HAP-1 (cell line): ENCODE data around the gene ITPRIP.

Source experiments
- DNase-seq, 2 experiments: peaks; one replicate each; pipeline ENCODE4 v3.0.0-alpha.2; 2016 to 2020; ENCODE audit warnings: low spot score in 2 of 2
- H3K27me3 ChIP-seq: fragments of 250-450 bp; sonication (Bioruptor Pico); 2 replicates; pipeline ENCODE4 v1.5.1; 2020; ENCODE audit warnings: low read depth, mild to moderate bottlenecking, moderate library complexity
- H3K36me3 ChIP-seq: fragments of 250-450 bp; sonication (Bioruptor Pico); replicated peaks from 2 replicates; pipeline ENCODE4 v1.5.1; 2020; ENCODE audit warnings: mild to moderate bottlenecking
- H3K4me1 ChIP-seq: fragments of 250-450 bp; sonication (Bioruptor Pico); 2 replicates; pipeline ENCODE4 v1.5.1; 2020; ENCODE audit warnings: mild to moderate bottlenecking
- H3K4me3 ChIP-seq: fragments of 250-450 bp; sonication (Bioruptor Pico); 2 replicates; pipeline ENCODE4 v1.5.1; 2020; ENCODE audit warnings: mild to moderate bottlenecking, moderate library complexity
- H3K9me3 ChIP-seq: fragments of 250-450 bp; sonication (Bioruptor Pico); 2 replicates; pipeline ENCODE4 v1.5.1; 2020; ENCODE audit warnings: mild to moderate bottlenecking, moderate library complexity
- in situ Hi-C: fragments of 300-500 bp; cut with MboI; formaldehyde crosslinking; loops from 3 replicates; pipeline ENCODE4 v1.14.3; 2020; ENCODE audit warnings: low sequenced_read_pairs, inconsistent platforms, mixed read lengths

The ITPRIP gene

DNA sequence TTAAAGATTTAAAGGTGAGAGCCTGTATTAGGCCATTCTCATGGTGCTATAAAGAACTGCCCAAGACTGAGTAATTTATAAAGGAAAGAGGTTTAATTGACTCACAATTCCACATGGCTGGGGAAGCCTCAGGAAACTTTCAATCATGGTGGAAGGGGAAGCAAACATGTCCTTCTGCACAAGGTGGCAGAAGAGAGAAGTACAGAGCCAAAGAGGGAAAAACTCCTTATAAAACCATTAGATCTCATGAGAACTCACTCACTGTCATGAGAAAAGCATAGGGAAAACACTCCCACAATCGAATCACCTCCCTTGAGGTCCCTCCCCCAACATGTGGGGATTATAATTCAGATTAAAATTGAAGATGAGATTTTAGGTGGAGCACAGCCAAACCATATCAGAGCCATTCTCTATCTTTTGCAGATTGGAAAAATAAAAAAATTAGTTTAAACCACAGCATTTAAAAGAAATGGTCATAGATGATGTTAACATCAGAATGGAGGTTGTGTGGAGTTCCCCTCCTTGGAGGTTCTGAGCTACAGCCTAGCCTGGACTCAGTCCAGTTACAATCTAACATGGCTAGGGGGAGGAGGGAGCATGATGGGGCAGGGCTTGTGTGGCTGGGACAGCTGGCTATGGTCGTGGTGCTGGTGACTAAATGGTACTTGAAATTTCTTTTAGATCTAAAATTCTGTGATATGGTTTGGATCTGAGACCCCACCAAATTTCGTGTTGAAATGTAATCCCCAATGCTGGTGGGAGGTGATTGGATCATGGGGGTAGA, 36.2 kb downstream of the ITPRIP start:
- H3K9me3 ChIP-seq: peaks cover 4% of the 10 kb centered on the region; the same call in 1 of the 2 replicates
- H3K27me3 ChIP-seq: peaks cover 17% of the 10 kb centered on the region
- no peaks in the 10 kb centered on the region for H3K36me3 ChIP-seq
- DNase-seq: no peak
- in situ Hi-C loops: loop anchor here (5.0 kb wide), 1 partner anchor 45 kb away; no protein-coding TSS in a partner anchor
- H3K4me3 ChIP-seq: no peak overlapping the region
- H3K4me1 ChIP-seq: peaks cover 4% of the 10 kb centered on the region; the same call in 1 of the 2 replicates

DNA sequence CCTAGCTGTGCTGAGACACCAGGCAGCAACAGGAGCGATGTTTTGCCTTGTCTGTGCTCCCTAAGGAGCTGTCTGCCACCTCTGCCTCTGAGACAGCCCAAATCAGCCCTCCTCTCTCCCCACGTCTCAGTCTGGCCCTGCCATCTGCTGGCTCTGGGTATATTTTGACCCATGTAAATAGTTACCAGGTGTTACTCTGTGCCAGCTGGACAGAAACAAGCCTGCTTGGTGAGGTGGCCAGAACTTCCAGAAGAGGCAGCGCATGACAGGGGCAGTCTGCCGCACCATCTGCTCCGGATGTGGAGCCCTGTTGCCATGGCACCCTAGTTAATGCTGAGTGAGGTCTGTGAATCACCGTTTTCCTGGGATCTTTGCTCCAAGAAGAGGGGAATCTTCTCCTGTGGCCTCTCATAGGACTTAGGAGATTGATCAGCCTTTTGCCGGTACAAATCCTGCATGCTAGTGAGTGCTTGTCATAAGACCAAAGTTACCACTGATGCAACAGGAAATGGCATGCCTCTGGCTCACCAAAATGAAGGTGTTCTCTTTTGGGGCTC, 37.5 kb downstream of the ITPRIP start:
- Histone ChIP-seq H3K4me1 (0 out of 2 replicates have a peak, but pooled peaks cover under 1% of the 10 kb centered on the region), H3K36me3 (no peaks in the 10 kb centered on the region), H3K4me3 (no peak overlapping the region), H3K9me3 (peaks cover 4% of the 10 kb centered on the region; the same call in 1 of the 2 replicates), H3K27me3 (peaks cover 17% of the 10 kb centered on the region)
- no peak for DNase-seq
- in situ Hi-C loops: loop anchor here (5.0 kb wide), 1 partner anchor 46 kb away; no protein-coding TSS in a partner anchor

DNA sequence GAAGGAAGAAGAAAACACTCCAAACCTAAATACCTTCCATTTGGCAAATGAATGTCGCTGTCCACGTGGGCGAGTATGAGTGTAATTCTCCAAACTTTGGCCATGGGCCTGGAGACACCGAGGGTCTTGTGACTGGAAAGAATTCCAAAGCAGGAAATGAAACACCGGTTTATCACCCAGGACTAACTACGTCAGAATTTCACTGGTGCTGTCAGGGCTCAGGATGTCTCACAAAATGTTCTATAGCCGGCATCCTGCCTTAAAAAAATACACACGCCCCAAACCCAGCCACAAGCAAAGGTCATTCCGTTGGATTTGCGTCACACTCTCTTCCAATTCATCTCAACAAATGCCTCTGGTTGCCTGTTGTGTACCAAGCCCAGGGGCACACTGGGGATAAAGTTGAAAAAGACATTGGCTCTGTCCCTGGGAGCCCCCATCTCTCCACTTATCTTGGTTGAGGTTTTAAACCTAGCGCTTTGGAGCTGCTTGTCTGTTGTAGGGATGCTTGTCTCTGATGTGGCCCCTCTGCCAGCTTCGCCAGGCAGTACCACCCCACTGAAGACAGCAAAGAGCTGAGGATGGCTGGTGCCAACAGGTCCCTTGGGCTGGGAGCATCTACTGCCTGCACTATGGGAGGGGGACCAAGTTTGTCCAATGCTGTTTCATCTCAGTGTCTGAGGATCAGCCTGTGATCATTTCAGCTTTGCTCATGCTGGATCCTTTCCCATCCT, 38.1 kb downstream of the ITPRIP start:
- Histone ChIP-seq H3K36me3 (no peaks in the 10 kb centered on the region), H3K9me3 (peaks cover 4% of the 10 kb centered on the region; the same call in 1 of the 2 replicates), H3K27me3 (peaks cover 19% of the 10 kb centered on the region), H3K4me3 (no peak overlapping the region), H3K4me1 (no peaks in the 10 kb centered on the region)
- in situ Hi-C loops: loop anchor here (5.0 kb wide), 1 partner anchor 47 kb away; no protein-coding TSS in a partner anchor
- DNase-seq: no peak

DNA sequence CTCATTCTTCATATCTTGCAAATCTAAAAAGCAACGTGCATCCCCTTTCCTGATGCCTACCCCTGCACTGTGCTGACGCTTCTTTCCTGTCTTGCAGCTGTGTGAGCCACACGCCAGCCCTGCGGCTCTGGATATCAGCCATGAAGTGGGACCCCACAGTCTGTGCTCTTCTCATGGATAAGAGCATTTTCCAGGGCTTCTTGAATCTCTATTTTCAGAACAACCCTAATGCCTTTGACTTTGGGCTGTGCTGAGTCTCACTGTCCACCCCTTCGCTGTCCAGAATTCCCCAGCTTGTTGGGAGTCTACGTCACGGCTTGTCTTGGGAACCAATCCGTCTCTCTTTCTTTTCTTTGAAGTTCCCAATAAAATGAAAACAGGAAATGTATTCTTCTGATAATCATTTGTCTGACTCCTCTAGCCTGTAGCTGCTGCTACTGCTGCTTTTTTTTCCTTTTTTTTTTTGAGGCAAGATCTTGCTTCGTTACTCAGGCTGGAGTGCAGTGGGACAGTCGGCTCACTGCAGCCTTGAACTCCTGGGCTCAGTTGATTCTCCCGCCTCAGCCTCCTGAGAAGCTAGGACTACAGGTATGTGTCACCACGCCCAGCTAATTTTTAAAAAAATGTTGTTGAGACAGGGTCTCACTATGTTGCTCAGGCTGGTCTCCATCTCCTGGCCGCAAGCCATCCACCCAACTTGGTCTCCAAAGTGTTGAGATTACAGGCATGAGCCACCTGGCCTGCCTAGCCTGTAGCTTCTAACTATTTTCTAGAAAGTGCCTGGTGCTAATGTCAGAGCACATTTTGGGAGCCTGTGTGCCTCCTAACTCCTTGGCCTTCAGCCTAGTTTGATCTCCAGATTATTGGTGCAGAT, 39.0 kb downstream of the ITPRIP start:
- Histone ChIP-seq H3K4me1 (no peaks in the 10 kb centered on the region), H3K27me3 (peaks cover 27% of the 10 kb centered on the region), H3K36me3 (no peaks in the 10 kb centered on the region), H3K9me3 (peaks cover 4% of the 10 kb centered on the region; the same call in 1 of the 2 replicates), H3K4me3 (no peak overlapping the region)
- DNase-seq: no peak
- in situ Hi-C loops: no loop called here

DNA sequence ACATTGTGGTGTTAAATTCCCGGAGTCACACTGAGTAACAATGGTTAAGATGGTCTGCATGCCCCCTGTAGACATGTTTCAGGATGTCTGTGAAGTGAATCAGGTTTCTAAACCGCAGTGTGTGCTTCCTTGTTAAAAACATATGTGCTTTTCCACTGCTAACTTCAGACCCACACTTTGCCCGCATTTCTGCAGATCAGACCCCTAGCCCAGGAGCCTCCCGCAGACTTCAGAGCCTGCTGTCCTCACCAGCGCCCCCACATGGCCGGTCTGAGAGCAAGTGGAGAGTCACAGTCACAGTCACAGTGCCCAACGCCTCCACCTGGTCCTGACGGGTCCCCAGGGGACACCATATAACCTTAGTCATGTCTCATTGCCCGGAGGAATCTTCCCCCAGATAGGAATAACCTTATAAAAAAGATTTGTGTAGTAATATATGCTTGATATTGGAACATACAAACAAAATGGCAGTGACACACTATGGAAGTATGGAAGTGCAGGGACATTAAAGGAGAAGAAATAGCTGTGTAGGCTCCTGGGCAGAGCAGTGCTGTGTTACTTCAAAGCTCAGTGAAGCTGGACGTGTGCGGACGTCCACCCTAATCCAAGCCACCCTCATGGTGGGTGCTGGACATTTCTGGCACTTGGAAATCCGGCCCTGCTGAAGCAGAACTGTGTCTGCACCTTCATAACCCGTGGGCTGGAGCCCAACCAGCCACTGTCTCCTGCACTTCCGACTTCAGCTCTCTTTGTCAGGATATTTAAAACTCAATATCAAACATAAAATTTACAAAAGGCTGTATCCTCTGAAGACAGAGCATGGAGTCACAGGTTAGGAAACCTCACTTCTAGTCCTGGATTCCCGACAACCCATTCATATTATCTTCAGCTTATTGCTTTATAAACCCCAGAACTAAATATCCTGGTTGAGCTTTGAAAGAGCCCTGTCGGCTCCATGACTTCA, 40.3 kb downstream of the ITPRIP start:
- H3K36me3 ChIP-seq: no peaks in the 10 kb centered on the region
- in situ Hi-C loops: no loop called here
- H3K9me3 ChIP-seq: no peaks in the 10 kb centered on the region
- peaks cover 27% of the 10 kb centered on the region for H3K27me3 ChIP-seq
- H3K4me3 ChIP-seq: no peak overlapping the region
- H3K4me1 ChIP-seq: no peaks in the 10 kb centered on the region
- peak; percentile 3 to 71 for DNase-seq

DNA sequence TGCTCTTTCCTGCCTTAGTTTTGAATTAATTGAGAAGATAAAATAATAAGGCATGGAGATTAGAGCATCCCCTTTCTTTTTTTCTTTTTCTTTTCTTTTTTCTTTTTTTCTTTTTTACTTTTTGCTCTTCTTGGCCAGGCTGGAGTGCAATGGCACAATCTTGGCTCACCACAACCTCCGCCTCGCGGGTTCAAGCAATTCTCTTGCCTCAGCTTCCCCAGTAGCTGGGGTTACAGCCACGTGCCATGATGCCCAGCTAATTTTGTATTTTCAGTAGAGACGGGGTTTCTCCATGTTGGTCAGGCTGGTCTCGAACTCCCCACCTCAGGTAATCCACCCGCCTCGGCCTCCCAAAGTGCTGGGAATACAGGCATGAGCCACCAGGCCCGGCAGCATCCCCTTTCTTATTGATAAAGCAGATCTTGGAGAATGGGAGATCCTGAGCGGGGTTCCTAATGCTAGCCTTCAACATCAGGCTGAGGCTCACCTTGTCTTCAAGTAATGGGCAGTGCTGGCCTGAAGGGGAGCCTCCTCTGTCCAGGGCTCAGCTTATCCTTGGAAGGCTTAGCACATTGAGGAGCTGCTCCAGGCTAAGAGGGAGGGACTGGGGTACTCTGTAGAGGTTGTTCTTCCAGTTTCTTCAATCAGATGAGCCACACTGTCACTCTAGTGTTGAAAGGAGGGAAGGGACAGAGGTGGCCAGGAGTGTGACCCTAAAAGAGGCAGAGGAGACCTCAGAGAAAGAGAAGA, 41.4 kb downstream of the ITPRIP start:
- H3K36me3 ChIP-seq: no peaks in the 10 kb centered on the region
- DNase-seq: no peak
- H3K4me3 ChIP-seq: no peak overlapping the region
- no peaks in the 10 kb centered on the region for H3K9me3 ChIP-seq
- in situ Hi-C loops: no loop called here
- peaks cover 1% of the 10 kb centered on the region for H3K4me1 ChIP-seq
- H3K27me3 ChIP-seq: peaks cover 27% of the 10 kb centered on the region

DNA sequence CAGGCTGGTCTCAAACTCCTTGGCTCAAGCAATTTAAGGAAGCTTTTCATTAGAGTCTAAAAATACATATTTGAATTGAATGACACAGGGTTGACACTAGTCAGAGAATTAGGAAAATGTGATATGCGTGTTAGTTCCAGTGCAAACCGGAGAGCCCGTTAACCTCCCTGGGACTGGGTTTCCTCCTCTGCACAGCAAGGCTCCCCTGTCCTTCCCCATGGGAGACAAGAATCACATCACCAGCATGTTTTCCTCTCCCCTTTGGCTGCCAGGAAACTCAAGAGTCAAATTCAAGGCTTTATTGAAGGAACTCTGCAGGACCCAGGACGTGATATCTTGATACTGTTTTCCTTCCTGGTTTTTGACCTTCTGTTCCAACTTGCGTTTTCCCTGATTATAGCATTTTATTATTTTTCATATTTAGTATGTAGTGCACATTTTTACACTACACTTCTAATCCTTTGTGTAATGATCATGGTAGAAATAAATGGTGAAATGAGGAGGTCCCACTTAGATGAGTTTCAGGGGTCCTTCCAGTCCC, 44.4 kb downstream of the ITPRIP start:
- no peaks in the 10 kb centered on the region for H3K9me3 ChIP-seq
- H3K36me3 ChIP-seq: no peaks in the 10 kb centered on the region
- H3K4me1 ChIP-seq: peaks cover 5% of the 10 kb centered on the region
- no peak overlapping the region for H3K4me3 ChIP-seq
- DNase-seq: no peak
- H3K27me3 ChIP-seq: peaks cover 25% of the 10 kb centered on the region
- in situ Hi-C loops: no loop called here

DNA sequence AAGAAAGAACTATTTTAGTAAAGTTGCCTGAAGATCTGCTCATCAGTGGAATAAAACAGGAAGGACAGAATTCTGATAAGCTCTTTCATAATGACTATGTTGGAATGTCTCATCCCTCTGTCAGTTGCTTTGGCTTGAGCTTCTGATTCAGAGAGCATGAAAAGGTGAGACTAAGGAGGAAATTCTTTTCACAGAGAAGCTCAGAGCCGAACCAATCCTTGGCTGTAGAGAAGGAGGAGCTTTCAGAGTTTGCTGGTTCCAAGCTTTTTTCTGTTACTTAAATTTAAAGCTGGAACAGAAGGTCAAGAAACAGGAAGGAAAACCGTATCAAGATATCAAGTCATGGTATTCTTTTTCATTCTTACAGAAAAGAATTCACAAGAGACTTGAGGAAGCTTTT, 45.3 kb downstream of the ITPRIP start:
- peaks cover 21% of the 10 kb centered on the region for H3K27me3 ChIP-seq
- no peak overlapping the region for H3K4me3 ChIP-seq
- no peaks in the 10 kb centered on the region for H3K36me3 ChIP-seq
- DNase-seq: no peak
- H3K4me1 ChIP-seq: peaks cover 5% of the 10 kb centered on the region
- in situ Hi-C loops: no loop called here
- no peaks in the 10 kb centered on the region for H3K9me3 ChIP-seq

DNA sequence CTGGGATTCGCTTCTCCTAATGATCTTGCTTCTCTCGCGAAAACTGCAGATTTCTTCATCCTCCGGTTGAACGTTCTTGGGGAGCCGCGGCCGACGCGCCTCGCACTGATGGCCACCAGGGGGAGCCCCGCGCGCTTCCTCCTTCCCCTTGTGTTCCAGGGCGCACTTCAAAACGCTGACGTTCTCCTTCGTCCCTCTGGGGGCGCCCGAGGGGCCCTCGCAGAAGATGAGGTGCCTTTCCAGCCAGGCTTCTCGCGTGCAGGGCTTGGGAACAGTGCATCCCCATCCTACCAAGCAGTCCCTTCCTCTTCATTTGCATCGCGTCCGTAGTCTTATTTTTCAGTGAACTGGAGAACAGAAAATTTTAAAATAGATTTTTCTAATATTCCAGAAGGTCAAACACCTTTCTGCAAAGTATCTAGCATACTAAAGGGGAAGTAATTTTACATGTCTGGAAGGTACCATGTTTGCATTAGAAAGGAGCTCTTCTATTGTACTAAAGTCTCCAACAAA, 46.8 kb downstream of the ITPRIP start:
- H3K36me3 ChIP-seq: no peaks in the 10 kb centered on the region
- peaks cover 20% of the 10 kb centered on the region for H3K27me3 ChIP-seq
- no peaks in the 10 kb centered on the region for H3K9me3 ChIP-seq
- in situ Hi-C loops: no loop called here
- DNase-seq: peak; percentile 78 to 91
- H3K4me3 ChIP-seq: no peak overlapping the region
- peaks cover 5% of the 10 kb centered on the region for H3K4me1 ChIP-seq

DNA sequence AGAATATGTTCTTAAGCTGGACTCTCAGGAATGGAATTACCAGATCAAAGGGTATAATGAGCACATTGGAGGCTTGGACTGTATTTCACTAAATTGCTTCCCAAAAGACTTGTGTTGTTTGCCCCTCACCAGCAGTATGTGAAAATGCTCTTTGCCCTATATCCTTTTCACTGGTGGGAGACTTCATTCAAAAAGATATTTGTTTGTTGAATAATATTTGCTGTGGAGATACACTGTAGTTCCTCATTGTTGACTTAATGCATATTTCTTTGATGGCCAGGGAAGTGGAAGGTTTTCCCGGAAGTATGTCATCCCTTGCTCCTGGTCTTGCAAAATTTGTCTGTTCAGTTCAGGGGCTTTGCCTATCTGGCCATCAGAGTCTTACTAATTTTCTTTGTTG, 49.9 kb downstream of the ITPRIP start:
- in situ Hi-C loops: no loop called here
- Histone ChIP-seq H3K4me3 (no peak overlapping the region), H3K27me3 (peaks cover 16% of the 10 kb centered on the region; the same call in 1 of the 2 replicates), H3K9me3 (no peaks in the 10 kb centered on the region), H3K4me1 (peaks cover 5% of the 10 kb centered on the region), H3K36me3 (no peaks in the 10 kb centered on the region)
- DNase-seq: no peak

DNA sequence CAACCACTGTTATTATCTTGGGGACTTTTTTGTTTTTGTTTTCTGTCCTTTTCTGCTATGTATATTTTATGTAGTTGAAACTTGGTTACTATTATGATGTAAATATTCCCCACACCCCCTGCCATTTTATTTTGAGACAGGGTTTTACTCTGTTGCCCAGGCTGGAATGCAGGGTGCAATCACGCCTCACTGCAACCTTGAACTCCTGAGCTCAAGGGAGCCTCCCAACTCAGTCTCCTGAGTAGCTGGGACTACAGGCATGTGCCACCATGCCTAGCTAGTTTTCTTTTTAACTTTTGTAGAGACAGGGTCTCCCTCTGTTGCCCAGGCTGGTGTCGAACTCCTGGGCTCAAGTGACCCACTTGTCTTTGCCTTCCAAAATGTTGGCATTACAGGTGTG, 51.3 kb downstream of the ITPRIP start:
- Histone ChIP-seq H3K9me3 (no peaks in the 10 kb centered on the region), H3K27me3 (peaks cover 16% of the 10 kb centered on the region; the same call in 1 of the 2 replicates), H3K36me3 (no peaks in the 10 kb centered on the region), H3K4me1 (peaks cover 4% of the 10 kb centered on the region), H3K4me3 (no peak overlapping the region)
- in situ Hi-C loops: no loop called here
- DNase-seq: no peak
